GM12801 (cell line): Measurements from ENCODE around the gene ASB7.

Source experiments
- CTCF ChIP-seq: IDR thresholded peaks from one replicate; pipeline ENCODE4 v1.5.1; 2011; ENCODE audit warnings: control low read depth; ENCODE audit not compliant: insufficient read length; ENCODE audit errors: extremely low read depth

The ASB7 gene

GRCh38 chr15:100667405-100668347 lies 65.3 kb downstream of the ASB7 start:
- no peak for TF ChIP-seq CTCF

GRCh38 chr15:100668348-100668745 lies 66.0 kb downstream of the ASB7 start:
- no peak for TF ChIP-seq CTCF

GRCh38 chr15:100669260-100669659 lies 66.9 kb downstream of the ASB7 start:
- TF ChIP-seq CTCF, result no peak

- no peak for TF ChIP-seq CTCF
Observed at GRCh38 chr15:100670505-100671021, 68.2 kb downstream of the ASB7 start.

- TF ChIP-seq CTCF, result no peak
Observed at GRCh38 chr15:100671124-100671680, 68.8 kb downstream of the ASB7 start.

- no peak for TF ChIP-seq CTCF
Observed at GRCh38 chr15:100671858-100672543, 69.6 kb downstream of the ASB7 start.

- no peak for TF ChIP-seq CTCF
Observed at GRCh38 chr15:100672959-100673358, 70.6 kb downstream of the ASB7 start.
